Measurements from ENCODE around the gene SSX4B.
"Not testable (repeated sequence)": the region's sequence is repeated elsewhere in the genome, so short reads cannot be mapped to it uniquely, and the experiment has no call there.

- TF ChIP-seq POLR2AphosphoS5 (IDR thresholded peaks at IDR 0.05; ENCODE audit: borderline replicate concordance, low read depth, low read length); EZH2 (IDR thresholded peaks at IDR 0.05); FOXP2 (optimal IDR thresholded peaks at IDR 0.05; ENCODE audit: control extremely low read depth, extremely low read length, insufficient read depth): not testable (repeated sequence)
Observed at GRCh38 chrX:48430166-48430565, 18.4 kb upstream of the SSX4B start.
